NCI-H1105 (cell line): ENCODE results near the gene CCR9.

Source experiments
- DNase-seq: peaks from one replicate; lab custom pipeline; 2025; lab: John Stamatoyannopoulos, UW

Gene CCR9

GRCh38 chr3:45908761-45909160 lies 22.4 kb downstream of the CCR9 start:
- no peak for DNase-seq

GRCh38 chr3:45909542-45909941 lies 23.2 kb downstream of the CCR9 start:
- DNase-seq, result no peak

GRCh38 chr3:45910892-45911291 lies 24.5 kb downstream of the CCR9 start:
- no peak for DNase-seq

- DNase-seq, result no peak
Observed at GRCh38 chr3:45911511-45912226, 25.3 kb downstream of the CCR9 start.

DNA sequence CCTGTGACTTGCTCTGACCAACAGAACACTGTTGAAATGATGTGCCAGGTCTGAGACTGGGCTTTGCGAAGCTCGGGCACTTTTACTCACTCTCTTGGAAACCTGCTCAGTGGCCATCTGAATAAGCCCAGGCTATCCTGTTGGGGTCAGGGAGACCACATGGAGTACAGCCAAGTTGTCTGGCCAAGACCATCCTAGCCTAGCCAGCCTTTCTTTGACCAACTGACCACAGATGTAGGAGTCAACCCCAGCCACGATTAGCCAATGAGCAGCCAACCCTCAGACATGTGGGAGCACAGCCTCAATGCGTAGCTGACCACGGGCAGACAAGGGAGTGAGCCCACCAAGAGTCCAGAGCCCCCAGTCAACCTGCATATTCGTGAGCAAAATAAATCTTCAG lies 26.1 kb downstream of the CCR9 start:
- no peak for DNase-seq

- DNase-seq, result no peak
Observed at GRCh38 chr3:45914362-45915058, 28.2 kb downstream of the CCR9 start.

GRCh38 chr3:45915059-45915439 lies 28.7 kb downstream of the CCR9 start:
- no peak for DNase-seq

GRCh38 chr3:45915518-45916231 lies 29.3 kb downstream of the CCR9 start:
- DNase-seq, result no peak

- DNase-seq, result no peak
Observed at GRCh38 chr3:45917146-45917898, 31.0 kb downstream of the CCR9 start.

DNA sequence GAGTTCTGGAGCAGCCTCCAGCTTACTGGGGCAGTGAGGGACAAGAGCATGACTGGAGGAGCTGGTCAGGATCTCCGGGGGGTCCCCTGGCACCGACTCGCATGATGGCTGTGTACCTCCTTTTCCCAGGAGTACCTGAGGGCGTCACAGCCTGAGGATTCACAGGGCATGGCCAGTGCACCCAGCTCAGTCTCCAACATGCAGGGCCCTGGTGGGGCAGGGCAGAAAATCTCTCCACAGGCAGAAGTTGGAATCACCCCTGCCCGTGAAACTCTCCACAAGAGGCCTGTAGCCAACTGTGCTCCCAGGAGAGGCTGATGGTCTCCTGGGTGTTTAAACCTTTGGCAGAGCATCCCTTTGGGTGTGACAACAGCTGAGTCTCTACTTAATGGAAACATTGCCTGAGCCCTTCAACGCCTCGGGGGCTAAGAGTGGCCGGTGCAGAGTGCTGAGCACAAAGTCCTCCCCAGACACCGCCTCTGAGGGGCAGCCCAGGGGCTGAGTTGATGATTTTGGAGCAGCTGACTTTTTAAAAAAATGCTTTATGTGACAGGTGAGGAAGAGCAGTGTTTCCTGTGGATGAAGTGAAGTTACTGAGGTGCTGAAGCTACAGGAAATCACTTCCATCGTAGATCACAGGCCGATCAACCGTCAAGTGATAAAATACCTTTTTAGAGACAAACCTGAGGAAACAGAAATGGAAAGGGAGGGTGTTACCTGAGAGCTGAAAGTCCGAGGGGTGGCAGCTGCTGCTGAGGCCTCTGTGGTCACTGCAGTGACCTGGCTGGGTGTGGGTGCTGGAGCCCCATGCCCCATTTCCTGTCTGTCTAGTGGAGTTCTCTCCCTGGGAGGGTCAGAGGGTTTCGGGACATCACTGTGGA lies 35.1 kb downstream of the CCR9 start:
- no peak for DNase-seq

GRCh38 chr3:45922039-45922326 lies 35.6 kb downstream of the CCR9 start:
- DNase-seq, result no peak

GRCh38 chr3:45922950-45923590 lies 36.7 kb downstream of the CCR9 start:
- DNase-seq, result no peak

DNA sequence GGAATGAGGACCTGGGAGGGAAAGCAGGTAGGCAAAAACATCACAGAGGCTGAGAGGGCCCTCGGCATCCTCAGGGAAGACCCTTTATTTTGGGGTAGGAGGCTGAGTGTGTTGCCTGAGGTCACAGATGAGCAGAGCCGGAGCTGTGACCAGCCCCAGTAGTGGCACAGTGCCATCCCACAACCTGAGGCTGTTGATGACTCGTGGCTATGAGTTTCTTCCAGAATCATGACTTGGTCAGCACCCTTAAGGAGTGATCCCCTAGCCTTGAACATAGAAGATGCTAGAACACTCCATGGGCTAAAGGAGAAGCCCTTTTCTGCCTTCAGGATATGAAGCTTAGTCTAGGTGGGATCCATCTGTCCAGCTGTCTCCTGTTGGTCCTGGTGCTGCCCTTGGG lies 37.4 kb downstream of the CCR9 start:
- DNase-seq, result no peak

DNA sequence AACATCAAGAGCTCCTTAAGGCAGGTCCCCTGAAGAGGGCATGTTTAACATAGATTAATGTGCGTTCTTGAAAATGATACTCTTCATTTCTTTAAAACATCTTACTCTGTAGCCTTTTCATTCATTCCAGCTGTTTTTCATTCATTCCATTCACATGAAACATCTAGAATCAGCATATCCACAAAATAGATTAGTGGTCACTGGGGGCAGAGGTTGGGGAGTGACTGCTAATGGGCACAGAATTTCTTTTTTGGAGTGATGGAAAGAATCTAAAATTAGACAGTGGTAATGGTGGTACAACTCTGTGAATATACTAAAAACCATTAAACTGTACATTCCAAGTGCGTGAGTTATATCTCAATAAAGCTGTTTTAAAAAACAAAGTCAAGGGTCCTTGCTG lies 41.5 kb downstream of the CCR9 start:
- DNase-seq, result no peak

GRCh38 chr3:45929042-45929679 lies 42.8 kb downstream of the CCR9 start:
- DNase-seq, result no peak

DNA sequence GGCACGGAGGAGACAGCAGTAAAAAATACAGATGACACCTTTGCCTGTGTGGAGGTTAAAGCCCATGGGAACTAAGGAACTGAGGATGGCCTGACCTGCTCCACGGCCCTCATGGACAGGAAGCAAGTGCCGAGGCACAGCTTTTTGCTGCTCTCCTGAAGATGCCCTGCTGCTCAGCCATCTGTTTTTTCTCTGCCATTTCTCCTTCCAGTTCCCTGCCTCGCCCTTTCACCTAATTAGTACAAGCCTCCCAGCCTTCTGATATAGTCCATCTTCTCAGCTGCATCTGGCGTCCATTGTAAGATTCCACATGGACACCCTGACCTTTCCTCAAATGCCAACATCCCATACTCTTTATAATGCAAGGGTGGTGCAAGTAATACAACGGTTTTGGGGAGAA lies 45.2 kb downstream of the CCR9 start:
- no peak for DNase-seq

GRCh38 chr3:45932112-45932511 lies 45.8 kb downstream of the CCR9 start:
- DNase-seq, result no peak

DNA sequence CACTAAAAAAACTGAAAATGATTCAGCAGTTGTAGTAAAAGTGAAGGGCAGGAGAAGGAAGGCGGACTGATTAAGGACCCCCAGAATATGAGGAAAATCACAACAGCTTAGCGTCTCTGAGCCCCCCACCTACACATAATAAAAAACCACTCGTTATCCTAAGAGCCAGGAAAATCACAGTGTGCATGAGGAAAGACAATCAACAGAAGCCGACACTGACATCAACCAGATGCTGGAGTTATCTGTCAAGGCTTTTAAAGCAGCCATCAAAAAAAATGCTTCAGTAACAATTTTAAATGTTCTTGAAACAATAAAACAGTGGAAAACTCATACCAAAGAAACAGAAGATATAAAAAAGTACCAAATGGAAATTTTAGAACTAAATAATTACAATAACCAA lies 47.2 kb downstream of the CCR9 start:
- DNase-seq, result no peak

DNA sequence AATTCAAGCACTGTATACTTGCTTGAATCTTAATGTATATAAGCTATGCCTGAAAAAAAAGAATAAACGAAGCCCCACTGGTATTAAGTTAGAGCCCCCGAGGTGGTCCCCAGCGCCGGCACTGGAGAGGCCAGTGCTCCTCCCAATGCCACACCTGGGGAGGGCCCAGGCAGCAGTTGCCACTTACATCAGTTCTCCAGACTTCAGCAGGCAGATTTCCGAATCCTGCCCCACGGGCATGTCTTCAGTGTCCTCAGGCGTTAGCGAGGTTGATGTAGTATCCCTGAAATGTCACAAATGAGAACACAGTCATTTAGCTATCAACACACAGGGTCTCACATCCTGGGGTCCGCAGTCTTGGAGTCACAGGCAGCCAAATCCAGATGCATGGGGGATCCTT lies 49.9 kb downstream of the CCR9 start:
- no peak for DNase-seq

- DNase-seq, result no peak
Observed at GRCh38 chr3:45937206-45938042, 51.1 kb downstream of the CCR9 start.
